ENCODE measurements around the gene WRNIP1.

The WRNIP1 gene

DNA sequence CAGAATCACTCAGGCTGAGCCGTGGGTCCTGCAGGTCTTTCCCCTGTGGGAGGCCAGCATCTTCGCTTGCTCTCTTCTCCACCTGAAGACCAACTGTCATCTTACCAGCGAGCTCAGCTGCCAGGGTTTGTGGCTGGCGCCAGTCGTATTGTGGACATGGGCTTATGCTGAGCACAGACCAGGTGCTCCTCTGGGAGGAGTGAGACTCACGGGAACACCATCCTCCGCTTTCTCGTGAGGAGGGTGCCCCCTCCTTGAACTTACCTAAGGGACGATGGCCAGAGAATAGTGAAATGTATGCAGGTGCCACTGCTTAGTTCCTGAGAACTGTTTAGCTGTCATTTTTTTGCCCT is 17.1 kb downstream of the WRNIP1 start:
- in situ Hi-C loops (cut with MboI; ENCODE audit: low pct_unique_long_range_greater_than_20kb, low sequenced_read_pairs, unreplicated experiment): no loop called here
- TF ChIP-seq, protein P1, sequence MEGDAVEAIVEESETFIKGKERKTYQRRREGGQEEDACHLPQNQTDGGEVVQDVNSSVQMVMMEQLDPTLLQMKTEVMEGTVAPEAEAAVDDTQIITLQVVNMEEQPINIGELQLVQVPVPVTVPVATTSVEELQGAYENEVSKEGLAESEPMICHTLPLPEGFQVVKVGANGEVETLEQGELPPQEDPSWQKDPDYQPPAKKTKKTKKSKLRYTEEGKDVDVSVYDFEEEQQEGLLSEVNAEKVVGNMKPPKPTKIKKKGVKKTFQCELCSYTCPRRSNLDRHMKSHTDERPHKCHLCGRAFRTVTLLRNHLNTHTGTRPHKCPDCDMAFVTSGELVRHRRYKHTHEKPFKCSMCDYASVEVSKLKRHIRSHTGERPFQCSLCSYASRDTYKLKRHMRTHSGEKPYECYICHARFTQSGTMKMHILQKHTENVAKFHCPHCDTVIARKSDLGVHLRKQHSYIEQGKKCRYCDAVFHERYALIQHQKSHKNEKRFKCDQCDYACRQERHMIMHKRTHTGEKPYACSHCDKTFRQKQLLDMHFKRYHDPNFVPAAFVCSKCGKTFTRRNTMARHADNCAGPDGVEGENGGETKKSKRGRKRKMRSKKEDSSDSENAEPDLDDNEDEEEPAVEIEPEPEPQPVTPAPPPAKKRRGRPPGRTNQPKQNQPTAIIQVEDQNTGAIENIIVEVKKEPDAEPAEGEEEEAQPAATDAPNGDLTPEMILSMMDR (IDR thresholded peaks at IDR 0.05; ENCODE audit: extremely low read depth, insufficient read depth, missing control alignments): no peak
- no peak for DNase-seq (ENCODE audit: low spot score)

DNA sequence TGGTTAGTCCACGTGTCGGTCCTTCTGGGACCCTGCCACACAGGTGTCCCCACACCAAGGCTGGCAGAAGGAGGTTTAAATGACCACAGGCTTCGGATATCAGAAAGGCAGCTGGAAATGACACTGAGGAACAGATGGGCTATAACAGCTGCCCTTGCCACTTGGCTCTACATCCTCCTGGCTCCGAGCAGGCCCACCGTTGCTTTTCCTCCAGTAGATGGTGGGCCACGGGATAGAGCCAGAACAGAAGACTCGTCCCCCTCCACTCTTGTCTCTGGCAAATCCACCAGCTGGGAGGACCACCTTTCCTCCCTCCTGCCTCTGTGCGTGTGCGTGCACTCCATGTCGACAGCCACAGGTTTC is 17.6 kb downstream of the WRNIP1 start:
- in situ Hi-C loops (cut with MboI; ENCODE audit: low pct_unique_long_range_greater_than_20kb, low sequenced_read_pairs, unreplicated experiment): no loop called here
- TF ChIP-seq, protein P1 (IDR thresholded peaks at IDR 0.05; ENCODE audit: extremely low read depth, insufficient read depth, missing control alignments): no peak
- no peak for DNase-seq (ENCODE audit: low spot score)

DNA sequence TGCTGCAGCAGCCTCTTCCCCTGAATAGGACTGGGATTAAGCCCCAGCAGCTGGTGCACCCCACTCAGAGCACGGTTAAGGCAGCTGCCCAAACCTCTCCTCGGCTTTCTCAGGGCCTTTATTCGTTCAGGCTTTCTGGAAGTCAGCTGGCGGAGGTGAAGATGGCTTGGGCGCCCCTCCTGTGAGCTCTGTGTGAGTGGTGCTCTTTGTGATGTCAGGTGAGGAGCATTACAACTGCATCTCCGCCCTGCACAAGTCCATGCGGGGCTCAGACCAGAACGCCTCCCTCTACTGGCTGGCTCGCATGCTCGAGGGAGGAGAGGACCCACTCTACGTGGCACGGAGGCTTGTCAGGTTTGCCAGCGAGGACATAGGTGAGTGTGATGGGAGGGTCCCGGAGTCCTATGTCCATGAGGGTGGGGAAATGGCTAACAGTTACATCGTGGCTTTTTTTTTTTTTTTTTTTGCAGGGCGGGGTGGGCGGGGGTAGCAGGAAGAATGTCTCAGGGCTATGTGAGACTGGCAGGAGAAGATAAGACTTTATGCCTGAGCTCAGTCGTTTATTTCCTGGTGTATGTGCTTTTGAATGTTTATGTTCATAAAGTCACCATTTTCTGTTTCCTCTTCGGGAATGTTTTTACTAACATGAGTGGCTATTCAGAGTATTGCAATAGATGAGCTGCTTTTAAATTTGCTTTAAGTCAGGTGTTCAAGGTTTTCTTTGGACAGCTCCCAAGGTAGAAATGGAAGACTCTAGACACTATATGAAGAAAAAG is 18.2 kb downstream of the WRNIP1 start:
- in situ Hi-C loops (cut with MboI; ENCODE audit: low pct_unique_long_range_greater_than_20kb, low sequenced_read_pairs, unreplicated experiment): no loop called here
- DNase-seq (ENCODE audit: low spot score): no peak
- TF ChIP-seq, protein P1 (IDR thresholded peaks at IDR 0.05; ENCODE audit: extremely low read depth, insufficient read depth, missing control alignments): no peak

DNA sequence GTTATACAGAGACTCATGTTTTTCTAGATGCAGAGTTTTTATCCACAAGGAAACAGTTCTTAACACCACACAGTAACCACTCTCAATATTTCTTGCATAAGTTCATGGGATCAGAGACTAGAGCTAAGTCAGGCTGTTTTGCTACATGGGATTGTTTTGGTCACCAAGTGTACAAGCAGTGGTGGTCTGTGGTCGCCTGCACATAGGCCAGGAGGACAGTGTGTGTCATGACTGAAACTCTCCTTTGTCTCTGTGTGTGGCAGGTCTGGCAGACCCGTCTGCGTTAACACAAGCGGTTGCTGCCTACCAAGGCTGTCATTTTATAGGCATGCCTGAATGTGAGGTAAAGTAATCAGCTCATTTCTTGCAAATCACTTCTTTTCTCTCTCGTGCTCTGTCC is 18.9 kb downstream of the WRNIP1 start:
- TF ChIP-seq, protein P1 (IDR thresholded peaks at IDR 0.05; ENCODE audit: extremely low read depth, insufficient read depth, missing control alignments): no peak
- DNase-seq (ENCODE audit: low spot score): no peak
- in situ Hi-C loops (cut with MboI; ENCODE audit: low pct_unique_long_range_greater_than_20kb, low sequenced_read_pairs, unreplicated experiment): no loop called here

DNA sequence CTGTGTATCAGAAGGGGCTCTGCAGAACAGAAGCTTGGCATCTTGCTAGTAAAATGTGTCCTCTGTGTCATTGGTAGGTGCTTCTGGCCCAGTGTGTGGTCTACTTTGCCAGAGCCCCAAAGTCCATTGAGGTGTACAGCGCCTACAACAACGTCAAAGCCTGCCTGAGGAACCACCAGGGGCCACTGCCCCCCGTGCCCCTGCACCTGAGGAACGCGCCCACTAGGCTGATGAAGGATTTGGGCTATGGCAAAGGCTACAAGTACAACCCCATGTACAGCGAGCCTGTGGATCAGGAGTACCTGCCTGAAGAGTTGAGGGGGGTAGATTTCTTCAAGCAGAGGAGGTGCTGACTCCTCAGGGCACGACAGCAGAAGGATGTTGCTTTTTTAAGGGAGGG is 19.7 kb downstream of the WRNIP1 start:
- in situ Hi-C loops (cut with MboI; ENCODE audit: low pct_unique_long_range_greater_than_20kb, low sequenced_read_pairs, unreplicated experiment): no loop called here
- TF ChIP-seq, protein P1 (IDR thresholded peaks at IDR 0.05; ENCODE audit: extremely low read depth, insufficient read depth, missing control alignments): no peak
- no peak for DNase-seq (ENCODE audit: low spot score)

DNA sequence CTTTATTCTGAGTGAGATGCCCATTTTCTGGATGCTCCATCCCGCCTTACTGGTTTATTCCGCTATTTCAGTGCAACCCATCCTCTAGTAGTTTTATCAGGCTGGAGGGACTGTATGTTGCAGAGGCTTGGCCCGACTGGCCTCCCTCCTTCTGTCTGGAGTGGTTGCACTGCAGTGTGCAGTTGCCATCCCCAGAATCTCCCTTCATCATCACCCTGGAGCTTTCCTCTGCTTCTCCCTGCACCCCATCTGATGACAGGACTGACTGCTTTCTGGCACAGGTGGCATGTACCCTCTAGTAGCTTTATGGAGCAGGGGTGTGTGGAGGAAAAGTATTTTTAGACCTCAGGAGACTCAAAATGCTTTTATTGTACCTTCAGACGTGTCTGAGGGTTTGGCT is 21.1 kb downstream of the WRNIP1 start:
- in situ Hi-C loops (cut with MboI; ENCODE audit: low pct_unique_long_range_greater_than_20kb, low sequenced_read_pairs, unreplicated experiment): no loop called here
- no peak for DNase-seq (ENCODE audit: low spot score)

More for the DNA sequence above, 21.1 kb downstream of the WRNIP1 start:
- TF ChIP-seq, protein P1 (IDR thresholded peaks at IDR 0.05; ENCODE audit: extremely low read depth, insufficient read depth, missing control alignments): no peak
